Lower leg skin (tissue), 4 donors: Measurements from ENCODE around the gene CFB. TPM values are rescaled to one million over a fixed set of nuclear protein-coding genes. Genes with fewer than 3 reads are reported as not detected.
"Not testable (repeated sequence)": the region's sequence is repeated elsewhere in the genome, so short reads cannot be mapped to it uniquely, and the experiment has no call there.

Experiments used
- DNase-seq, 2 donors: peaks; one replicate each; pipeline ENCODE4 v3.0.0-alpha.2; 2019; ENCODE audit warnings: low spot score in 2 of 2
- H3K4me3 ChIP-seq: fragments of 200-600 bp; sonication (generic); 2 replicates; pipeline ENCODE4 v1.5.1; 2017; ENCODE audit warnings: mild to moderate bottlenecking, low read depth; ENCODE audit not compliant: poor library complexity, severe bottlenecking
- CTCF ChIP-seq, 3 donors: fragments of 450-650 bp; IDR thresholded peaks; one replicate each; pipeline ENCODE4 v1.5.1; 2016; ENCODE audit warnings: antibody characterized with exemption in 3 of 3, mild to moderate bottlenecking in 3 of 3, moderate library complexity in 2 of 3
- POLR2A ChIP-seq, 2 donors: fragments of 450-650 bp; IDR thresholded peaks; one replicate each; pipeline ENCODE4 v1.6.1; 2016 to 2017; ENCODE audit warnings: antibody characterized with exemption in 2 of 2, mild to moderate bottlenecking in 1 of 2, moderate library complexity in 1 of 2
- WGBS, 2 donors: methylation state at CpG; one replicate each; pipeline ENCODE4 v1.1.5; 2018; 5-methylcytosine and 5-hydroxymethylcytosine counted together
- intact Hi-C: fragments of 100-400 bp; cut with DNase I; formaldehyde crosslinking; loops from one replicate; pipeline ENCODE4 v1.15.0; 2023; ENCODE audit warnings: low total_unique reads
- total RNA-seq, 4 donors: library from RNA; depleted of rRNA; stranded (reverse); fragments of >200 nt; gene quantifications; one replicate each; pipeline ENCODE4 v1.1.0, GENCODE V29; 2016

The CFB gene
- total RNA-seq, 4 donors from 2014 or later: 1.4 to 13.1 (median 4.5) TPM

- WGBS, 2 donors: 0 to 1% methylated on average over 46 to 48 of the region's 62 CpGs
- TF ChIP-seq CTCF (IDR thresholded peaks at IDR 0.05) (no peak), POLR2A (IDR thresholded peaks at IDR 0.05) (no peak)
- peak; percentile 96 to 99 for DNase-seq
- peak within 1 kb of the TSS; percentile 80 for H3K4me3 ChIP-seq
- intact Hi-C loops: no loop called here
Observed at GRCh38 chr6:31971993-31972708, 26.3 kb downstream of the CFB start, which contains the start of gene DXO. TSS of gene DXO (minus strand) at chr6:31972138. CDS start at chr6:31971675, 463 bp downstream.

GRCh38 chr6:31972709-31973350 lies 26.9 kb downstream of the CFB start:
- 5 to 16% methylated on average over 9 to 19 of the region's 19 CpGs for whole genome bisulfite sequencing, 2 donors
- intact Hi-C loops: no loop called here
- H3K4me3 ChIP-seq: peak overlapping the region; percentile 80
- TF ChIP-seq POLR2A (IDR thresholded peaks at IDR 0.05) (no peak), CTCF (IDR thresholded peaks at IDR 0.05) (no peak)
- DNase-seq: no peak

- WGBS, 2 donors: 97% methylated on average over 7 to 20 of the region's 30 CpGs
- intact Hi-C loops, H3K4me3 ChIP-seq, DNase-seq: not testable (repeated sequence)
Observed at GRCh38 chr6:31976065-31976464, 30.2 kb downstream of the CFB start.

- TF ChIP-seq CTCF (IDR thresholded peaks at IDR 0.05): no peak
- no peak for TF ChIP-seq POLR2A (IDR thresholded peaks at IDR 0.05)
- DNase-seq: no peak
- intact Hi-C loops: no loop called here
- WGBS, 2 donors: 94 to 96% methylated on average over 12 of the region's 12 CpGs
- H3K4me3 ChIP-seq: no peak overlapping the region
Observed at GRCh38 chr6:31977816-31978431, 32.0 kb downstream of the CFB start.

- H3K4me3 ChIP-seq: no peak overlapping the region
- TF ChIP-seq CTCF (IDR thresholded peaks at IDR 0.05) (no peak), POLR2A (IDR thresholded peaks at IDR 0.05) (no peak)
- intact Hi-C loops: no loop called here
- no peak for DNase-seq
- 90 to 95% methylated on average over 5 of the region's 5 CpGs for WGBS, 2 donors
Observed at GRCh38 chr6:31978831-31979230, 32.9 kb downstream of the CFB start.

GRCh38 chr6:31979238-31979898 lies 33.5 kb downstream of the CFB start:
- H3K4me3 ChIP-seq: no peak overlapping the region
- intact Hi-C loops: no loop called here
- WGBS, 2 donors: 82 to 96% methylated on average over 3 of the region's 3 CpGs
- no peak for TF ChIP-seq POLR2A (IDR thresholded peaks at IDR 0.05)
- TF ChIP-seq CTCF (IDR thresholded peaks at IDR 0.05): no peak
- no peak for DNase-seq

GRCh38 chr6:31980195-31980876 lies 34.4 kb downstream of the CFB start:
- 89 to 94% methylated on average over 6 to 11 of the region's 13 CpGs for WGBS, 2 donors

GRCh38 chr6:31980998-31981397 lies 35.1 kb downstream of the CFB start:
- intact Hi-C loops, DNase-seq, H3K4me3 ChIP-seq: not testable (repeated sequence)
- no CpG with 5 or more reads among the region's 5 CpGs for WGBS, 2 donors

More at GRCh38 chr6:31980195-31980876, 34.4 kb downstream of the CFB start:
- DNase-seq, H3K4me3 ChIP-seq, intact Hi-C loops: not testable (repeated sequence)
